Measurements from ENCODE around the gene ZHX3.

- TF ChIP-seq, protein P1, sequence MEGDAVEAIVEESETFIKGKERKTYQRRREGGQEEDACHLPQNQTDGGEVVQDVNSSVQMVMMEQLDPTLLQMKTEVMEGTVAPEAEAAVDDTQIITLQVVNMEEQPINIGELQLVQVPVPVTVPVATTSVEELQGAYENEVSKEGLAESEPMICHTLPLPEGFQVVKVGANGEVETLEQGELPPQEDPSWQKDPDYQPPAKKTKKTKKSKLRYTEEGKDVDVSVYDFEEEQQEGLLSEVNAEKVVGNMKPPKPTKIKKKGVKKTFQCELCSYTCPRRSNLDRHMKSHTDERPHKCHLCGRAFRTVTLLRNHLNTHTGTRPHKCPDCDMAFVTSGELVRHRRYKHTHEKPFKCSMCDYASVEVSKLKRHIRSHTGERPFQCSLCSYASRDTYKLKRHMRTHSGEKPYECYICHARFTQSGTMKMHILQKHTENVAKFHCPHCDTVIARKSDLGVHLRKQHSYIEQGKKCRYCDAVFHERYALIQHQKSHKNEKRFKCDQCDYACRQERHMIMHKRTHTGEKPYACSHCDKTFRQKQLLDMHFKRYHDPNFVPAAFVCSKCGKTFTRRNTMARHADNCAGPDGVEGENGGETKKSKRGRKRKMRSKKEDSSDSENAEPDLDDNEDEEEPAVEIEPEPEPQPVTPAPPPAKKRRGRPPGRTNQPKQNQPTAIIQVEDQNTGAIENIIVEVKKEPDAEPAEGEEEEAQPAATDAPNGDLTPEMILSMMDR (IDR thresholded peaks at IDR 0.05), result no peak
- TF ChIP-seq POLR2A (IDR thresholded peaks at IDR 0.05), result no peak
Observed at GRCh38 chr20:41330941-41331340, 13.4 kb upstream of the ZHX3 start.

Measured in stomach (tissue), 4 donors.